ENCODE data around the gene AGO4. TPM values are rescaled to one million over a fixed set of nuclear protein-coding genes. Genes with fewer than 3 reads are reported as not detected.

AGO4 gene
- total and polyA plus RNA-seq, 4 donors = 1.7 to 14.9 (median 7.3) TPM

DNA sequence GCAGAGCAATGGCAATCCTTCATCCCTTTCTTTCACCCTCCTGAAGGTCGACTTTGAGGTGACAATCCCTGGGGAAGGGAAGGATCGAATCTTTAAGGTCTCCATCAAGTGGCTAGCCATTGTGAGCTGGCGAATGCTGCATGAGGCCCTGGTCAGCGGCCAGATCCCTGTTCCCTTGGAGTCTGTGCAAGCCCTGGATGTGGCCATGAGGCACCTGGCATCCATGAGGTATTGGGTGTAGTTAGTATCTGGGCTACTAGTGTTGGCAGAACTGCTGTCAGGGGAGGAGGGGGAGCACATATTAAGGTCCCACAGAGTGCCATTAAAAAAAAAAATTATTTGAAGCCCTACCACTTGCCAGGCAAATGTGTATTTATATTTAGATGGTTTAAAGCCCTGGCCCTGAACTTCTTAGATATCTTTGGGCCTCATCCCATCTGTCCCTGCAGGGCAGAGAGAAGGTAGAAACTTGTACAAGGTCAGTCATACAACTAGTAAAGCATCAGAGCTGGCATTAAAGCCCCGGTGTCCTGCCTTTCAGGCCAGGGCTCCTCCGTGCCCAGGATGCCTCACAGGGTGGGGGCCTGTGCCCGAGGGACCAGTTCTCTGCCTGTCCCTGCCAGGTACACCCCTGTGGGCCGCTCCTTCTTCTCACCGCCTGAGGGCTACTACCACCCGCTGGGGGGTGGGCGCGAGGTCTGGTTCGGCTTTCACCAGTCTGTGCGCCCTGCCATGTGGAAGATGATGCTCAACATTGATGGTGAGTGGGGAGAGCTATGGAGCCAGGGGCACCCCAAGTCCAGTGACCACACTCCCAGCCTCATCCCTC, 85.4 kb downstream of the AGO4 start:
- WGBS = 98% methylated on average over 14 of the region's 14 CpGs
- Histone ChIP-seq H3K36me3 (ENCODE audit: control insufficient read depth in 4 of 4, insufficient read depth in 3 of 4, low read depth in 1 of 4, low read length in 3 of 4) (peaks cover 7 to 53% (median 37%) of the 10 kb centered on the region in 4 donors), H3K27me3 (ENCODE audit: control insufficient read depth in 4 of 4, insufficient read depth in 4 of 4, low read length in 3 of 4) (no peaks in the 10 kb centered on the region), H3K4me3 (ENCODE audit: low read depth in 1 of 3, low read length in 3 of 3) (no peak overlapping the region), H3K9ac (ENCODE audit: low read depth in 1 of 2, low read length in 2 of 2) (no peak overlapping the region), H3K4me1 (ENCODE audit: control insufficient read depth in 4 of 4, insufficient read depth in 4 of 4, low read length in 3 of 4) (no peaks in the 10 kb centered on the region), H3K9me3 (ENCODE audit: control insufficient read depth in 4 of 4, low read length in 3 of 4) (no peaks in the 10 kb centered on the region), H3K27ac (ENCODE audit: low read depth in 1 of 2, low read length in 2 of 2) (no peak overlapping the region)
- no peak for DNase-seq (ENCODE audit: low spot score)
- no peak for TF ChIP-seq YY1 (IDR thresholded peaks at IDR 0.05)
- TF ChIP-seq FOXA1 (IDR thresholded peaks at IDR 0.05) = no peak
- no peak for TF ChIP-seq JUND (IDR thresholded peaks at IDR 0.05)
- TF ChIP-seq RXRA (IDR thresholded peaks at IDR 0.05) = no peak
- TF ChIP-seq, protein P1, sequence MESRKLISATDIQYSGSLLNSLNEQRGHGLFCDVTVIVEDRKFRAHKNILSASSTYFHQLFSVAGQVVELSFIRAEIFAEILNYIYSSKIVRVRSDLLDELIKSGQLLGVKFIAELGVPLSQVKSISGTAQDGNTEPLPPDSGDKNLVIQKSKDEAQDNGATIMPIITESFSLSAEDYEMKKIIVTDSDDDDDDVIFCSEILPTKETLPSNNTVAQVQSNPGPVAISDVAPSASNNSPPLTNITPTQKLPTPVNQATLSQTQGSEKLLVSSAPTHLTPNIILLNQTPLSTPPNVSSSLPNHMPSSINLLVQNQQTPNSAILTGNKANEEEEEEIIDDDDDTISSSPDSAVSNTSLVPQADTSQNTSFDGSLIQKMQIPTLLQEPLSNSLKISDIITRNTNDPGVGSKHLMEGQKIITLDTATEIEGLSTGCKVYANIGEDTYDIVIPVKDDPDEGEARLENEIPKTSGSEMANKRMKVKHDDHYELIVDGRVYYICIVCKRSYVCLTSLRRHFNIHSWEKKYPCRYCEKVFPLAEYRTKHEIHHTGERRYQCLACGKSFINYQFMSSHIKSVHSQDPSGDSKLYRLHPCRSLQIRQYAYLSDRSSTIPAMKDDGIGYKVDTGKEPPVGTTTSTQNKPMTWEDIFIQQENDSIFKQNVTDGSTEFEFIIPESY (IDR thresholded peaks at IDR 0.05) = no peak

DNA sequence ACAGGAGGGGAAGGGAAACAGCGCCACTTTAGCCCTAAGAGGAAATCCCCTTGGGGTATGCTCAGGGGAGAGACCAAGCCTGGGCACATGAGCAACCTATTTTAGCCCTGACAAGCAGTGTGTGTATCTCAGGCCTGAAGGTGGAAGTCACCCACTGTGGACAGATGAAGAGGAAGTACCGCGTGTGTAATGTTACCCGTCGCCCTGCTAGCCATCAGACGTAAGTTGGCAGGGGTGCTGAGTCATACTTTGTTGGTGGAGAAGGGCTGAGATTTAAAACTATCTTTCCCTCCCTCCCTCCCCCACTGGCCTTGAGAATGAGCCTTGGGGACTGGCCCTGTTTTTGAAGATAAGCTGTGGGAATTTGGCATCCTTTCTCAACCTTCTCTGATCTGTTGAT, 86.4 kb downstream of the AGO4 start:
- WGBS = 88% methylated on average over 6 of the region's 6 CpGs
- Histone ChIP-seq H3K27me3 (ENCODE audit: control insufficient read depth in 4 of 4, insufficient read depth in 4 of 4, low read length in 3 of 4) (no peaks in the 10 kb centered on the region), H3K4me1 (ENCODE audit: control insufficient read depth in 4 of 4, insufficient read depth in 4 of 4, low read length in 3 of 4) (no peaks in the 10 kb centered on the region), H3K36me3 (ENCODE audit: control insufficient read depth in 4 of 4, insufficient read depth in 3 of 4, low read depth in 1 of 4, low read length in 3 of 4) (peaks cover 7 to 57% (median 34%) of the 10 kb centered on the region in 4 donors), H3K27ac (ENCODE audit: low read depth in 1 of 2, low read length in 2 of 2) (no peak overlapping the region), H3K9me3 (ENCODE audit: control insufficient read depth in 4 of 4, low read length in 3 of 4) (no peaks in the 10 kb centered on the region), H3K9ac (ENCODE audit: low read depth in 1 of 2, low read length in 2 of 2) (no peak overlapping the region), H3K4me3 (ENCODE audit: low read depth in 1 of 3, low read length in 3 of 3) (no peak overlapping the region)
- TF ChIP-seq HNF4A (conservative IDR thresholded peaks at IDR 0.05) (no peak), EGR1 (IDR thresholded peaks at IDR 0.05; ENCODE audit: low read depth in 2 of 2) (no peak), YY1 (IDR thresholded peaks at IDR 0.05) (no peak), FOXA1 (IDR thresholded peaks at IDR 0.05) (no peak), FOXA2 (IDR thresholded peaks at IDR 0.05) (no peak), JUND (IDR thresholded peaks at IDR 0.05) (no peak), RXRA (IDR thresholded peaks at IDR 0.05) (no peak), GABPA (IDR thresholded peaks at IDR 0.05 in 1 of 2, conservative IDR thresholded peaks at IDR 0.05 in 1 of 2) (no peak), RAD21 (IDR thresholded peaks at IDR 0.05) (no peak)
- TF ChIP-seq, protein P2, sequence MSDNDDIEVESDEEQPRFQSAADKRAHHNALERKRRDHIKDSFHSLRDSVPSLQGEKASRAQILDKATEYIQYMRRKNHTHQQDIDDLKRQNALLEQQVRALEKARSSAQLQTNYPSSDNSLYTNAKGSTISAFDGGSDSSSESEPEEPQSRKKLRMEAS (IDR thresholded peaks at IDR 0.05) = no peak
- TF ChIP-seq, protein P3, sequence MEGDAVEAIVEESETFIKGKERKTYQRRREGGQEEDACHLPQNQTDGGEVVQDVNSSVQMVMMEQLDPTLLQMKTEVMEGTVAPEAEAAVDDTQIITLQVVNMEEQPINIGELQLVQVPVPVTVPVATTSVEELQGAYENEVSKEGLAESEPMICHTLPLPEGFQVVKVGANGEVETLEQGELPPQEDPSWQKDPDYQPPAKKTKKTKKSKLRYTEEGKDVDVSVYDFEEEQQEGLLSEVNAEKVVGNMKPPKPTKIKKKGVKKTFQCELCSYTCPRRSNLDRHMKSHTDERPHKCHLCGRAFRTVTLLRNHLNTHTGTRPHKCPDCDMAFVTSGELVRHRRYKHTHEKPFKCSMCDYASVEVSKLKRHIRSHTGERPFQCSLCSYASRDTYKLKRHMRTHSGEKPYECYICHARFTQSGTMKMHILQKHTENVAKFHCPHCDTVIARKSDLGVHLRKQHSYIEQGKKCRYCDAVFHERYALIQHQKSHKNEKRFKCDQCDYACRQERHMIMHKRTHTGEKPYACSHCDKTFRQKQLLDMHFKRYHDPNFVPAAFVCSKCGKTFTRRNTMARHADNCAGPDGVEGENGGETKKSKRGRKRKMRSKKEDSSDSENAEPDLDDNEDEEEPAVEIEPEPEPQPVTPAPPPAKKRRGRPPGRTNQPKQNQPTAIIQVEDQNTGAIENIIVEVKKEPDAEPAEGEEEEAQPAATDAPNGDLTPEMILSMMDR (IDR thresholded peaks at IDR 0.05; ENCODE audit: low read depth, low read length, missing input control) = no peak
- TF ChIP-seq, protein P4, sequence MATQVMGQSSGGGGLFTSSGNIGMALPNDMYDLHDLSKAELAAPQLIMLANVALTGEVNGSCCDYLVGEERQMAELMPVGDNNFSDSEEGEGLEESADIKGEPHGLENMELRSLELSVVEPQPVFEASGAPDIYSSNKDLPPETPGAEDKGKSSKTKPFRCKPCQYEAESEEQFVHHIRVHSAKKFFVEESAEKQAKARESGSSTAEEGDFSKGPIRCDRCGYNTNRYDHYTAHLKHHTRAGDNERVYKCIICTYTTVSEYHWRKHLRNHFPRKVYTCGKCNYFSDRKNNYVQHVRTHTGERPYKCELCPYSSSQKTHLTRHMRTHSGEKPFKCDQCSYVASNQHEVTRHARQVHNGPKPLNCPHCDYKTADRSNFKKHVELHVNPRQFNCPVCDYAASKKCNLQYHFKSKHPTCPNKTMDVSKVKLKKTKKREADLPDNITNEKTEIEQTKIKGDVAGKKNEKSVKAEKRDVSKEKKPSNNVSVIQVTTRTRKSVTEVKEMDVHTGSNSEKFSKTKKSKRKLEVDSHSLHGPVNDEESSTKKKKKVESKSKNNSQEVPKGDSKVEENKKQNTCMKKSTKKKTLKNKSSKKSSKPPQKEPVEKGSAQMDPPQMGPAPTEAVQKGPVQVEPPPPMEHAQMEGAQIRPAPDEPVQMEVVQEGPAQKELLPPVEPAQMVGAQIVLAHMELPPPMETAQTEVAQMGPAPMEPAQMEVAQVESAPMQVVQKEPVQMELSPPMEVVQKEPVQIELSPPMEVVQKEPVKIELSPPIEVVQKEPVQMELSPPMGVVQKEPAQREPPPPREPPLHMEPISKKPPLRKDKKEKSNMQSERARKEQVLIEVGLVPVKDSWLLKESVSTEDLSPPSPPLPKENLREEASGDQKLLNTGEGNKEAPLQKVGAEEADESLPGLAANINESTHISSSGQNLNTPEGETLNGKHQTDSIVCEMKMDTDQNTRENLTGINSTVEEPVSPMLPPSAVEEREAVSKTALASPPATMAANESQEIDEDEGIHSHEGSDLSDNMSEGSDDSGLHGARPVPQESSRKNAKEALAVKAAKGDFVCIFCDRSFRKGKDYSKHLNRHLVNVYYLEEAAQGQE (IDR thresholded peaks at IDR 0.05) = no peak
- no peak for DNase-seq (ENCODE audit: low spot score)
